Epithelial cell of esophagus (primary cell): ENCODE data around the gene BMP3.

Experiments used
- DNase-seq: peaks from one replicate; pipeline ENCODE4 v3.0.0; 2010; ENCODE audit warnings: low read depth
- H3K4me3 ChIP-seq: 2 replicates; pipeline ENCODE4 v1.5.1; 2011; ENCODE audit warnings: mild to moderate bottlenecking, low read length, control low read depth
- TF ChIP-seq, protein P1 (sequence below): IDR thresholded peaks from 2 replicates; pipeline ENCODE4 v1.5.1; 2011; ENCODE audit warnings: low read depth, mild to moderate bottlenecking, low read length, control low read depth, inconsistent platforms; ENCODE audit not compliant: insufficient read depth; ENCODE audit errors: missing control alignments

BMP3 gene, protein sequence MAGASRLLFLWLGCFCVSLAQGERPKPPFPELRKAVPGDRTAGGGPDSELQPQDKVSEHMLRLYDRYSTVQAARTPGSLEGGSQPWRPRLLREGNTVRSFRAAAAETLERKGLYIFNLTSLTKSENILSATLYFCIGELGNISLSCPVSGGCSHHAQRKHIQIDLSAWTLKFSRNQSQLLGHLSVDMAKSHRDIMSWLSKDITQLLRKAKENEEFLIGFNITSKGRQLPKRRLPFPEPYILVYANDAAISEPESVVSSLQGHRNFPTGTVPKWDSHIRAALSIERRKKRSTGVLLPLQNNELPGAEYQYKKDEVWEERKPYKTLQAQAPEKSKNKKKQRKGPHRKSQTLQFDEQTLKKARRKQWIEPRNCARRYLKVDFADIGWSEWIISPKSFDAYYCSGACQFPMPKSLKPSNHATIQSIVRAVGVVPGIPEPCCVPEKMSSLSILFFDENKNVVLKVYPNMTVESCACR

DNA sequence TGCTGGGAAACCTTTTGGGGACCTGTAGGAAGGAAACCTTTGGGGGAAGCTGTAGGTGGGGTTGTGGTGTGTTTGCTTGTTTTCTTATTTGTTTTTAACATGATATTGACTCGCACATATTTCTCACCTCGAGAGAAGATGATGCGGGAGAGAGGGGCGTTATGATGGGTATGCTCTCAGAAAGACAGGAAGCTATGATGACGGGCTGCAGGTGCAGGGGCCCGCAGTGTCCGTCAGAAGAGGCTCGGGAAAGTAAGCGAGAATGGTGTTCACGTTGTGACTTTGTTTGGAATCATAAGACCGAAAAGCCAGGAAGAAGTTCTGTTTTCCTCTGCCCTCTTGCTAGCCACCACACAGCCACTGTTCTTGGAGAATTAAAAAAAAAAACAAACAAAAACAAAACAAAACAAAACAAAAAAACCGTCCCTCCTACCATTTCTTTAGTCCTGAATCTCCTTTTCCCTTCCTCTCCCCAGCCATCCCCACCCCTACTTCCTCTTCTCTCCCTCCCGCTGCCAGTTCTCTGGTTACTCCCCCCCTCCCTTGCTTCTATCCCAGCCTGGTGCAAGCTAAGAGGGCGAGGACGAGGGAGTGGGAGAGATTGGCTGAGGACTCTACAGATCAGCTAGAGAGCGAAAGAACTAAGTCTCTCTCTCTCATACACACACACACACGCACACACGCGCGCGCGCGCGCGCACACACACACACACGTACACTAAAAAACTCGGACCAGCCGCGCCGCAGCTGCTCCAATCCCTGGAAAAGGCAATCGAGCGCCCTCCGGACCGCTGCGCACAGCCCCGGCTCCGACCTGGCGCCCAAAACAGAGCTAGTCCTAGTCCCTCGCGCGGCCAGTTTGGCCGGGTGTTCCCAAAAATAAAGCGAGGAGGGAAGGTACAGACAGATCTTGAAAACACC is at the start of gene BMP3:
Gene BMP3 (plus strand): TSS at position 648 of the 920 bp plus-strand sequence. CDS start 577 bp downstream, outside the sequence.
- DNase-seq, result peak; percentile 8
- peak within 1 kb of the TSS; percentile 28 for H3K4me3 ChIP-seq
- TF ChIP-seq, protein P1, sequence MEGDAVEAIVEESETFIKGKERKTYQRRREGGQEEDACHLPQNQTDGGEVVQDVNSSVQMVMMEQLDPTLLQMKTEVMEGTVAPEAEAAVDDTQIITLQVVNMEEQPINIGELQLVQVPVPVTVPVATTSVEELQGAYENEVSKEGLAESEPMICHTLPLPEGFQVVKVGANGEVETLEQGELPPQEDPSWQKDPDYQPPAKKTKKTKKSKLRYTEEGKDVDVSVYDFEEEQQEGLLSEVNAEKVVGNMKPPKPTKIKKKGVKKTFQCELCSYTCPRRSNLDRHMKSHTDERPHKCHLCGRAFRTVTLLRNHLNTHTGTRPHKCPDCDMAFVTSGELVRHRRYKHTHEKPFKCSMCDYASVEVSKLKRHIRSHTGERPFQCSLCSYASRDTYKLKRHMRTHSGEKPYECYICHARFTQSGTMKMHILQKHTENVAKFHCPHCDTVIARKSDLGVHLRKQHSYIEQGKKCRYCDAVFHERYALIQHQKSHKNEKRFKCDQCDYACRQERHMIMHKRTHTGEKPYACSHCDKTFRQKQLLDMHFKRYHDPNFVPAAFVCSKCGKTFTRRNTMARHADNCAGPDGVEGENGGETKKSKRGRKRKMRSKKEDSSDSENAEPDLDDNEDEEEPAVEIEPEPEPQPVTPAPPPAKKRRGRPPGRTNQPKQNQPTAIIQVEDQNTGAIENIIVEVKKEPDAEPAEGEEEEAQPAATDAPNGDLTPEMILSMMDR, result no peak

DNA sequence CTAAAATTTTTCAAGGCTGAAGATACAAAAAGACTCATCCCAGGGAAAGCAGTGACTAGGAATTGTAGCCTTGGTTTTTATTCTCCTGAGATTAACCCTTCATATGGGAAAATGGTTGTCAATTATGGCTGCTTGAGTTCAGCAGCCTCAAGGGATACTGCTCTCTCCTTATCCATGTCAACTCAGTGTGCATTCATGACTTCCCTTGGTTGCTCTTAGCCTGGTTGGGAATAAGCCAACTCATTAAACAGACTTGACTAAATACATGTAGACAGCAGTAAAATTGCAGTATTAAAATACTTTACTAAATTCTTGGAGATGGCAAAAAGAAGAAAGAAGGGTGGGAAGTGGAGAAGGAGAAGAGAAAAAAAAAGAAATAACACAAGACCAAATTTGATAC is 44.5 kb upstream of the BMP3 start:
- TF ChIP-seq, protein P1, result no peak
- no peak for DNase-seq
- H3K4me3 ChIP-seq, result no peak overlapping the region

DNA sequence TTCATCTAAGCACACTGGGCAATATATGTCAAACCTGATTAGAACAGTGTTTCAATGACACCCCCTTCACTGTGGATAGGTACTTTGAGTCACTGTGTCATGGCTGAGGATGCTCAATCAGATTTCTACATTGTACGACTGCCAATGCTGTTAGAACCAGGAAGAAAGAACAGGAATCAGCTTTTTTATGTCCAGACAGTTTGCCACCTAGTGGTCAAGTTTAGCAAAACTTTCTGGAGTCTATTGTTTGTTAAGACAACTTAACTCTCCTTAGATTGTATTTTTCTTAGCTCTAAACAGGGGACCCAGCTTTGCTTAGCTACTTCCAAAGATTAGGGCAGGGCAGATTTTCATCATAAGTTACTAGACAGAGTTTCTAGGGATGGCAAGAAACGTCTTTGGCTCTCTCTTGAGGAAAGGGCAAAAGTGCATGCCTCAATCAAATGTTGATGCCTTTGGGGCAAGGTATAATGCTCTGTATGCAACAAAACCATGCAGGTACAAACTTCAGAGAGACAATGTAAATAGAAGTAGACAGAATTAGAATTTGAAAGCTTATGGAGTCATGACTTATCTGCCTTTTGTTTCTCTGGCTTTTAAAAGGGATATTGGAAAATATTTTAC is 40.5 kb upstream of the BMP3 start:
- no peak overlapping the region for H3K4me3 ChIP-seq
- DNase-seq, result peak; percentile 72
- TF ChIP-seq, protein P1, result peak; percentile 74

DNA sequence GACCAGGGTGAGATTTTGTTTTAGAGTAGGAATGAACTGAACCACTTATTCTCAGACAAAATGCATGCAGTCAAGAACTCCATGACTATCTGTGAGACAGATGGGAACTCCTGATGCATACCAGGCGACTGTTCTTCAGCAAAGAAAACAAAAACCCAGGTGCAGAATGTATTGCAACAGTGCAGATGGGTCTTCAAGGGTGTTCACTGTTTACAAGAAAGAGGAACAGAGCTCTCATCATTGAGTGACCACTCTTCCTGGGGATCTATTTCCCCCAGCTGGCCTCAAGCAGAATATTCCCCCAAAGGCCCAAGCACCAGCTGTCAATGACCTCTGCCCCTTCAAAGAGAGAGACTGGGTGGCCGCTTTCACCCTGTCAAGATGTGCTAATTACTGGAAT is 39.7 kb upstream of the BMP3 start:
- H3K4me3 ChIP-seq, result no peak overlapping the region
- TF ChIP-seq, protein P1, result no peak
- no peak for DNase-seq

DNA sequence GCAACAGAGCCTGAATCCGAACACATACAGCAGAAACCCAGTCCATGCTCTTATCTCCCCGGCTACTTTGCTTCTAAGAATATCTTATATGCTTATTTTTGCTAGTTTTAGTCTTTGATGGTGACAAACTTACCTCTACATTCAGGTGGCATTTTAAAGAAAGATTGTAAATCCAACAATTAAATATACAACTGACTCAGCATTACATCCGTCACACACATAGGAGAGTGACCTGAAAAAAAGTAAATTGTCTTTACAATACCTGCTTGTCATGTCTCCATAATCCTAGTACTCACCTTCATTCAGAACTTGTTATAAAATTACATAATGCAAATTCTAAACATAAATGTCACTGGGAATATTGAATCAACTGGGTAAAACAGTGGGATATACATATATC is 30.6 kb upstream of the BMP3 start:
- DNase-seq, result no peak
- no peak overlapping the region for H3K4me3 ChIP-seq
- TF ChIP-seq, protein P1, result no peak

DNA sequence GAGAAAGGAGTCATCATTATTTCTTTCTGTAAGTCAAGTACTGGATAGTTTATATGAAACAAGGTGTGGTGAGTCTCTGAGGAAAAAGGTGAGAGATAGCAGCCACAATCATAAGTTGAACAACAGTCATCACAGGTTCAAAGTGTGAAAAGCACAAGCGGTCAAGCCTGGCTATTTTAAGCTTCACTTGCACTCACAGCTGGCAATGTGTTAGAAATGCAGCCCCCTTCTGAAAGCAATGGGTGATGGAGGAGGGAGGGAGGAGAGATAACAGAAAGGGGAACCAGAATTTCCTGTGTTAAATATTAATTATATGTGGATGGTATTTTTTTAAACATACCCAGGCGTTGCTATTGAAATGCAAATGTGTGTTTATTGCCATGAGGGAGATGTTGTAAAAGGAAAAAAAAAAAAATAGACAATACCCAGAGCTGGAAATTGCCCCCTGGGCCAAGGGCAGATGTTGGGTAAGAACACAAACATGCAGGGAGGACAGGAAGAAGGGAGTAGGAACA is 26.9 kb upstream of the BMP3 start:
- DNase-seq, result no peak
- H3K4me3 ChIP-seq, result no peak overlapping the region
- TF ChIP-seq, protein P1, result no peak
